ENCODE results near the gene TTC39A. TPM values are rescaled to one million over a fixed set of nuclear protein-coding genes. Genes with fewer than 3 reads are reported as not detected.

Gene TTC39A
- total and polyA plus RNA-seq, 2 donors (not counting 1 experiment from before 2014, with no cell fraction given): 0.28 to 1.5 TPM

- Histone ChIP-seq H3K36me3 (ENCODE audit: control insufficient read depth, insufficient read depth, low read length) (no peaks in the 10 kb centered on the region), H3K9me3 (ENCODE audit: control insufficient read depth, insufficient read depth, low read depth, low read length) (no peaks in the 10 kb centered on the region), H3K27ac (ENCODE audit: insufficient read depth, low read length) (no peak overlapping the region), H3K79me2 (ENCODE audit: control insufficient read depth, insufficient read depth, low read length) (no peaks in the 10 kb centered on the region), H3K4me2 (ENCODE audit: extremely low read depth, insufficient read depth, low read length) (no peak overlapping the region), H3K4me3 (replicated peaks in 1 of 4; ENCODE audit: control extremely low read depth in 1 of 4, insufficient read depth in 1 of 4, low read depth in 3 of 4, low read length in 4 of 4) (no peak overlapping the region), H4K20me1 (ENCODE audit: control insufficient read depth, extremely low read depth, insufficient read depth, low read length) (no peaks in the 10 kb centered on the region), H3K9ac (ENCODE audit: insufficient read depth, low read length) (no peak overlapping the region), H2AFZ (ENCODE audit: low read length) (no peak overlapping the region), H3K27me3 (ENCODE audit: control insufficient read depth, insufficient read depth, low read length) (no peaks in the 10 kb centered on the region), H3K4me1 (ENCODE audit: control insufficient read depth, extremely low read depth, insufficient read depth, low read length) (no peaks in the 10 kb centered on the region)
- TF ChIP-seq CTCF (conservative IDR thresholded peaks at IDR 0.05 in 1 of 2, IDR thresholded peaks at IDR 0.05 in 1 of 2; ENCODE audit: low read depth in 1 of 2, low read length in 2 of 2) (no peak), EZH2 (IDR thresholded peaks at IDR 0.05; ENCODE audit: low read length, missing control alignments) (no peak)
- no peak for DNase-seq (ENCODE audit: low read depth in 2 of 2)
Measured at GRCh38 chr1:51372561-51372960, 42.2 kb upstream of the TTC39A start.

GRCh38 chr1:51369171-51369570 is 38.8 kb upstream of the TTC39A start:
- Histone ChIP-seq H3K79me2 (ENCODE audit: control insufficient read depth, insufficient read depth, low read length) (no peaks in the 10 kb centered on the region), H4K20me1 (ENCODE audit: control insufficient read depth, extremely low read depth, insufficient read depth, low read length) (no peaks in the 10 kb centered on the region), H3K4me1 (ENCODE audit: control insufficient read depth, extremely low read depth, insufficient read depth, low read length) (no peaks in the 10 kb centered on the region), H3K4me2 (ENCODE audit: extremely low read depth, insufficient read depth, low read length) (no peak overlapping the region), H2AFZ (ENCODE audit: low read length) (no peak overlapping the region), H3K27me3 (ENCODE audit: control insufficient read depth, insufficient read depth, low read length) (no peaks in the 10 kb centered on the region), H3K9me3 (ENCODE audit: control insufficient read depth, insufficient read depth, low read depth, low read length) (no peaks in the 10 kb centered on the region), H3K36me3 (ENCODE audit: control insufficient read depth, insufficient read depth, low read length) (no peaks in the 10 kb centered on the region), H3K9ac (ENCODE audit: insufficient read depth, low read length) (no peak overlapping the region), H3K27ac (ENCODE audit: insufficient read depth, low read length) (no peak overlapping the region), H3K4me3 (replicated peaks in 1 of 4; ENCODE audit: control extremely low read depth in 1 of 4, insufficient read depth in 1 of 4, low read depth in 3 of 4, low read length in 4 of 4) (no peak overlapping the region)
- no peak for DNase-seq (ENCODE audit: low read depth in 2 of 2)
- TF ChIP-seq EZH2 (IDR thresholded peaks at IDR 0.05; ENCODE audit: low read length, missing control alignments) (no peak), CTCF (conservative IDR thresholded peaks at IDR 0.05 in 1 of 2, IDR thresholded peaks at IDR 0.05 in 1 of 2; ENCODE audit: low read depth in 1 of 2, low read length in 2 of 2) (no peak)

- TF ChIP-seq EZH2 (IDR thresholded peaks at IDR 0.05; ENCODE audit: low read length, missing control alignments): no peak
- no peak for TF ChIP-seq CTCF (conservative IDR thresholded peaks at IDR 0.05 in 1 of 2, IDR thresholded peaks at IDR 0.05 in 1 of 2; ENCODE audit: low read depth in 1 of 2, low read length in 2 of 2)
- no peak overlapping the region for H3K4me3 ChIP-seq (replicated peaks in 1 of 4; ENCODE audit: control extremely low read depth in 1 of 4, insufficient read depth in 1 of 4, low read depth in 3 of 4, low read length in 4 of 4)
- H3K4me1 ChIP-seq (ENCODE audit: control insufficient read depth, extremely low read depth, insufficient read depth, low read length): no peaks in the 10 kb centered on the region
Measured at GRCh38 chr1:51365774-51366173, 35.4 kb upstream of the TTC39A start.

More at GRCh38 chr1:51365774-51366173, 35.4 kb upstream of the TTC39A start:
- DNase-seq (ENCODE audit: low read depth in 2 of 2): no peak
- Histone ChIP-seq H3K27me3 (ENCODE audit: control insufficient read depth, insufficient read depth, low read length) (no peaks in the 10 kb centered on the region), H3K9ac (ENCODE audit: insufficient read depth, low read length) (no peak overlapping the region), H3K9me3 (ENCODE audit: control insufficient read depth, insufficient read depth, low read depth, low read length) (no peaks in the 10 kb centered on the region), H3K79me2 (ENCODE audit: control insufficient read depth, insufficient read depth, low read length) (no peaks in the 10 kb centered on the region), H4K20me1 (ENCODE audit: control insufficient read depth, extremely low read depth, insufficient read depth, low read length) (no peaks in the 10 kb centered on the region), H3K36me3 (ENCODE audit: control insufficient read depth, insufficient read depth, low read length) (no peaks in the 10 kb centered on the region), H3K27ac (ENCODE audit: insufficient read depth, low read length) (no peak overlapping the region), H3K4me2 (ENCODE audit: extremely low read depth, insufficient read depth, low read length) (no peak overlapping the region), H2AFZ (ENCODE audit: low read length) (no peak overlapping the region)
